HG03439 (cell line): Measurements from ENCODE around the gene CNOT11.
A peak's percentile ranks its signal among the peaks of the same experiment; 100 is the strongest.
"Not testable (repeated sequence)": the region's sequence is repeated elsewhere in the genome, so short reads cannot be mapped to it uniquely, and the experiment has no call there.

Experiments
- ATAC-seq: cut with Tn5 transposase; IDR thresholded peaks from one replicate; pipeline ENCODE4 v1.9.1; 2021; ENCODE audit warnings: mild to moderate bottlenecking, moderate library complexity; ENCODE audit not compliant: unreplicated experiment

Gene CNOT11

GRCh38 chr2:101244899-101245298 lies 7.8 kb upstream of the CNOT11 start:
- ATAC-seq: not testable (repeated sequence)

GRCh38 chr2:101245468-101245867 lies 7.2 kb upstream of the CNOT11 start:
- ATAC-seq: not testable (repeated sequence)

GRCh38 chr2:101248756-101249155 lies 3.9 kb upstream of the CNOT11 start:
- ATAC-seq: not testable (repeated sequence)

- no peak for ATAC-seq
Measured at GRCh38 chr2:101249826-101250225, 2.9 kb upstream of the CNOT11 start.

GRCh38 chr2:101251246-101251781 lies 1.4 kb upstream of the CNOT11 start:
- not testable (repeated sequence) for ATAC-seq

- ATAC-seq: peak; percentile 55
Measured at GRCh38 chr2:101251844-101252407, 760 bp upstream of the CNOT11 start.

- peak; percentile 53 for ATAC-seq
Measured at GRCh38 chr2:101253013-101253702, 472 bp downstream of the CNOT11 start.

GRCh38 chr2:101253703-101254450 lies 1.2 kb downstream of the CNOT11 start:
- no peak for ATAC-seq

GRCh38 chr2:101255501-101255900 lies 2.8 kb downstream of the CNOT11 start:
- ATAC-seq: no peak

GRCh38 chr2:101256316-101256715 lies 3.6 kb downstream of the CNOT11 start:
- no peak for ATAC-seq

- ATAC-seq: no peak
Measured at GRCh38 chr2:101258804-101259203, 6.1 kb downstream of the CNOT11 start.

- no peak for ATAC-seq
Measured at GRCh38 chr2:101262142-101262541, 9.5 kb downstream of the CNOT11 start.

- no peak for ATAC-seq
Measured at GRCh38 chr2:101263377-101263800, 10.7 kb downstream of the CNOT11 start.

GRCh38 chr2:101264360-101264939 lies 11.8 kb downstream of the CNOT11 start:
- no peak for ATAC-seq

- ATAC-seq: no peak
Measured at GRCh38 chr2:101265893-101266499, 13.3 kb downstream of the CNOT11 start.

GRCh38 chr2:101267671-101268656 lies 15.3 kb downstream of the CNOT11 start:
- no peak for ATAC-seq

- ATAC-seq: no peak
Measured at GRCh38 chr2:101270700-101271259, 18.1 kb downstream of the CNOT11 start.

GRCh38 chr2:101272045-101272784 lies 19.5 kb downstream of the CNOT11 start:
- peak; percentile 92 for ATAC-seq

- no peak for ATAC-seq
Measured at GRCh38 chr2:101273056-101273455, 20.4 kb downstream of the CNOT11 start.
